CD14-positive monocyte (primary cell): Measurements from ENCODE around the gene NOP16. TPM values are rescaled to one million over a fixed set of nuclear protein-coding genes. Genes with fewer than 3 reads are reported as not detected.

Source experiments
- DNase-seq, 3 donors: peaks; one replicate each; pipeline ENCODE4 v3.0.0-alpha.2; 2011 to 2022
- H2AFZ ChIP-seq: 2 replicates; pipeline ENCODE4 v1.6.0; 2012; ENCODE audit warnings: mild to moderate bottlenecking, low read depth, low read length, inconsistent platforms; ENCODE audit not compliant: insufficient read depth, poor library complexity, severe bottlenecking
- H3K27ac ChIP-seq, 2 donors: 1 replicate in 1 of 2; 2 replicates in 1 of 2; pipeline ENCODE4 v1.5.1; 2012 to 2013; ENCODE audit warnings: low read length in 2 of 2, control low read depth in 1 of 2, inconsistent platforms in 1 of 2, low read depth in 1 of 2, mild to moderate bottlenecking in 1 of 2
- H3K27me3 ChIP-seq, 2 donors: one replicate each; pipeline versions ENCODE4 v1.6.0 to v1.6.1; 2011 to 2013; ENCODE audit warnings: low read length in 2 of 2; ENCODE audit not compliant: control insufficient read depth in 2 of 2, insufficient read depth in 2 of 2
- H3K36me3 ChIP-seq, 2 donors: replicated peaks in 1 of 2; 1 replicate in 1 of 2; 2 replicates in 1 of 2; pipeline versions ENCODE4 v1.5.1 to v1.6.1; 2012 to 2013; ENCODE audit warnings: low read length in 2 of 2, control low read depth in 1 of 2, inconsistent platforms in 1 of 2, mild to moderate bottlenecking in 1 of 2; ENCODE audit not compliant: insufficient read depth in 2 of 2, control insufficient read depth in 1 of 2
- H3K4me1 ChIP-seq, 2 donors: 1 replicate in 1 of 2; 2 replicates in 1 of 2; pipeline versions ENCODE4 v1.5.1 to v1.6.1; 2012 to 2013; ENCODE audit warnings: low read length in 2 of 2, control low read depth in 1 of 2, inconsistent platforms in 1 of 2, mild to moderate bottlenecking in 1 of 2, moderate library complexity in 1 of 2; ENCODE audit not compliant: insufficient read depth in 2 of 2, control insufficient read depth in 1 of 2
- H3K4me2 ChIP-seq: replicated peaks from 2 replicates; pipeline ENCODE3; 2012; ENCODE audit warnings: low read length, moderate library complexity, mild to moderate bottlenecking; ENCODE audit not compliant: poor library complexity, severe bottlenecking; ENCODE audit errors: extremely low read depth
- H3K4me3 ChIP-seq, 3 experiments: fragments of 200-600 bp in 1 of 3; sonication (generic) in 1 of 3; replicated peaks in 1 of 3; 1 replicate in 2 of 3; 2 replicates in 1 of 3; pipeline ENCODE4 v1.5.1; 2011 to 2013; ENCODE audit warnings: low read length in 3 of 3, mild to moderate bottlenecking in 3 of 3, control low read depth in 2 of 3, low read depth in 2 of 3, inconsistent platforms in 1 of 3, moderate library complexity in 1 of 3
- H3K79me2 ChIP-seq: 2 replicates; pipeline ENCODE4 v1.6.0; 2012; ENCODE audit warnings: mild to moderate bottlenecking, control low read depth, inconsistent platforms, low read length, moderate library complexity; ENCODE audit not compliant: insufficient read depth
- H3K9ac ChIP-seq: 2 replicates; pipeline ENCODE4 v1.6.0; 2017; ENCODE audit warnings: low read length, mild to moderate bottlenecking; ENCODE audit not compliant: insufficient read depth, poor library complexity, severe bottlenecking
- H3K9me3 ChIP-seq, 2 donors: replicated peaks in 1 of 2; 1 replicate in 1 of 2; 2 replicates in 1 of 2; pipeline versions ENCODE4 v1.5.1 to v1.6.1; 2012 to 2013; ENCODE audit warnings: low read length in 2 of 2, control low read depth in 1 of 2; ENCODE audit not compliant: control insufficient read depth in 1 of 2, insufficient read depth in 1 of 2
- H4K20me1 ChIP-seq: 2 replicates; pipeline ENCODE4 v1.6.0; 2012; ENCODE audit warnings: mild to moderate bottlenecking, low read length, control low read depth, moderate library complexity; ENCODE audit not compliant: insufficient read depth
- H3K27ac Mint-ChIP-seq, 7 donors: one replicate each; pipeline ENCODE4 v1.8.0; 2020; ENCODE audit warnings: mild to moderate bottlenecking in 7 of 7, mixed read lengths in 7 of 7, moderate library complexity in 6 of 7, inconsistent platforms in 2 of 7
- H3K27me3 Mint-ChIP-seq, 3 donors: one replicate each; pipeline ENCODE4 v1.8.0; 2021 to 2022; ENCODE audit warnings: low read depth in 3 of 3, mild to moderate bottlenecking in 3 of 3, mixed read lengths in 3 of 3, moderate library complexity in 3 of 3, inconsistent platforms in 1 of 3
- H3K36me3 Mint-ChIP-seq, 2 donors: one replicate each; pipeline ENCODE4 v1.8.0; 2020; ENCODE audit warnings: mixed read lengths in 2 of 2, inconsistent platforms in 1 of 2, mild to moderate bottlenecking in 1 of 2
- H3K4me1 Mint-ChIP-seq: one replicate; pipeline ENCODE4 v1.8.0; 2020; ENCODE audit warnings: mild to moderate bottlenecking, mixed read lengths
- H3K4me3 Mint-ChIP-seq, 2 donors: one replicate each; pipeline ENCODE4 v1.8.0; 2020; ENCODE audit warnings: mild to moderate bottlenecking in 2 of 2, mixed read lengths in 2 of 2, moderate library complexity in 1 of 2
- H3K9me3 Mint-ChIP-seq, 7 donors: one replicate each; pipeline ENCODE4 v1.8.0; 2020 to 2022; ENCODE audit warnings: mixed read lengths in 7 of 7, mild to moderate bottlenecking in 6 of 7, moderate library complexity in 6 of 7, inconsistent platforms in 2 of 7
- CTCF ChIP-seq: fragments of 200-600 bp; IDR thresholded peaks from one replicate; pipeline ENCODE4 v1.8.0; 2022; ENCODE audit warnings: antibody characterized with exemption, mild to moderate bottlenecking
- WGBS: methylation state at CpG from one replicate; pipeline ENCODE4 v1.1.5; 2013; ENCODE audit warnings: missing lambda C conversion rate; ENCODE audit not compliant: insufficient coverage; 5-methylcytosine and 5-hydroxymethylcytosine counted together
- intact Hi-C, 2 donors: fragments of 100-400 bp; cut with micrococcal nuclease; formaldehyde crosslinking; loops; one replicate each; pipeline versions ENCODE4 v1.15.0 to v1.15.1; 2023
- polyA plus RNA-seq, 3 donors: library from polyadenylated mRNA; depleted of rRNA in 1 of 3; unstranded in 2 of 3; stranded (reverse) in 1 of 3; fragments of 300-500 nt in 2 of 3; fragments of >200 nt in 1 of 3; fragmentation: Illumina TruSeq in 2 of 3; gene quantifications; 1 replicate in 2 of 3; 2 replicates in 1 of 3; pipeline ENCODE4 v1.2.3, GENCODE V29; 2012 to 2021

The NOP16 gene
- polyA plus RNA-seq, 3 donors = 17.2 to 23.4 (median 17.6) TPM

GRCh38 chr5:176400382-176401156, 12.2 kb upstream of the NOP16 start:
- H3K9me3 ChIP-seq = no peaks in the 10 kb centered on the region
- no peak for DNase-seq
- TF ChIP-seq CTCF = no peak
- peaks cover 15 to 50% of the 10 kb centered on the region in 2 donors for H3K36me3 ChIP-seq
- no peak overlapping the region for H3K4me2 ChIP-seq
- Mint-ChIP-seq H3K27me3 (peaks cover 0 to 4% (median 1%) of the 10 kb centered on the region in 3 donors), H3K27ac (no peak overlapping the region), H3K9me3 (no peaks in the 10 kb centered on the region), H3K4me1 (no peaks in the 10 kb centered on the region), H3K4me3 (no peak overlapping the region), H3K36me3 (peaks cover 45 to 74% of the 10 kb centered on the region in 2 donors)
- H4K20me1 ChIP-seq = no peaks in the 10 kb centered on the region
- intact Hi-C loops = no loop called here
- H3K4me3 ChIP-seq = no peak overlapping the region
- H3K9ac ChIP-seq = no peak overlapping the region
- no peaks in the 10 kb centered on the region for H3K79me2 ChIP-seq
- no peak overlapping the region for H2AFZ ChIP-seq
- no peaks in the 10 kb centered on the region for H3K4me1 ChIP-seq
- no peak overlapping the region for H3K27ac ChIP-seq
- 95% methylated on average over 16 of the region's 17 CpGs for WGBS
- H3K27me3 ChIP-seq = no peaks in the 10 kb centered on the region

DNA sequence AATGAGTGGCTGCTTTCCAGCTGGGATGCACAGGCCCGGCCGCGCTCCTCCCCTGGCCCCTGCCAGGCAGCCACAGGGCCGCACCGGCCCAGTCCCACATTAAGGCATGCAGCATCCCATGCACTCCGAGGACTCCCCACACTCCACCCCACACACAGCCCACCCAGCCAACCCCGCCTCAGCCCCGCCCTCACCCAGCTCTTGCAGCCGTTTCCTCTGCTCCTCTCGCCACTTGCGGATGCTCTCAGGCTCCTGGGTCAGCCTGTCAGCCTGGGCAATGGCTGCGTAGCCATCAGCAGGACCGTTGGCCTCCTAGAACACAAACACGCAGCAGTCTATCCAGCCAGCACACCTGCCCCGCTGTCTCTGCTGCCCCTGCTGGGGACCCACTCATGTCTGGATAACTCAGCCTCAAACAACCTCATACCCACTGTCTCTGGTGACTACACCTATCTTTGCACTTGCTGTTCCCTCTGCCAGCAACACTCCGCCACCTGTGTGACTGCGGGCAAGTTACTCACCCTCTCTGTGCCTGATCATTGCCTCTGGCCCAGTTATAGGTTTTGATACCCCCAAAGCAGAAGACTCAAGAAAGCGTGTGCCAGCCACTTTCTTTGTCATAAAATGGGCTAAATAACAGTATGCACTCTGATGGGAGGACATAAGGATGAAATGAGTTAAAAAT, 9.5 kb upstream of the NOP16 start:
- Mint-ChIP-seq H3K36me3 (peaks cover 46 to 75% of the 10 kb centered on the region in 2 donors), H3K4me1 (no peaks in the 10 kb centered on the region), H3K4me3 (no peak overlapping the region), H3K27me3 (peaks cover 0 to 4% (median 1%) of the 10 kb centered on the region in 3 donors), H3K27ac (no peak overlapping the region), H3K9me3 (no peaks in the 10 kb centered on the region)
- Histone ChIP-seq H3K27me3 (no peaks in the 10 kb centered on the region), H3K9me3 (no peaks in the 10 kb centered on the region), H3K9ac (no peak overlapping the region), H2AFZ (no peak overlapping the region), H3K27ac (no peak overlapping the region), H3K4me2 (no peak overlapping the region), H3K79me2 (no peaks in the 10 kb centered on the region), H4K20me1 (no peaks in the 10 kb centered on the region), H3K4me3 (no peak overlapping the region), H3K4me1 (peaks cover 0 to under 1% of the 10 kb centered on the region in 2 donors), H3K36me3 (peaks cover 17 to 58% of the 10 kb centered on the region in 2 donors)
- 91% methylated on average over 17 of the region's 18 CpGs for WGBS
- no peak for TF ChIP-seq CTCF
- DNase-seq = no peak
- intact Hi-C loops = no loop called here
